ENCODE measurements around the gene PSPH.

- TF ChIP-seq CTCF (IDR thresholded peaks at IDR 0.05) (no peak), POLR2AphosphoS5 (IDR thresholded peaks at IDR 0.05) (no peak), POLR2A (IDR thresholded peaks at IDR 0.05) (no peak)
Observed at GRCh38 chr7:56051053-56051338, 248 bp downstream of the PSPH start.
